Epithelial cell of esophagus (primary cell): ENCODE measurements around the gene POLA1.

Experiments
- DNase-seq: peaks from one replicate; pipeline ENCODE4 v3.0.0; 2010; ENCODE audit warnings: low read depth
- H3K4me3 ChIP-seq: 2 replicates; pipeline ENCODE4 v1.5.1; 2011; ENCODE audit warnings: mild to moderate bottlenecking, low read length, control low read depth
- TF ChIP-seq, protein P1 (sequence below): IDR thresholded peaks from 2 replicates; pipeline ENCODE4 v1.5.1; 2011; ENCODE audit warnings: low read depth, mild to moderate bottlenecking, low read length, control low read depth, inconsistent platforms; ENCODE audit not compliant: insufficient read depth; ENCODE audit errors: missing control alignments

POLA1 gene

DNA sequence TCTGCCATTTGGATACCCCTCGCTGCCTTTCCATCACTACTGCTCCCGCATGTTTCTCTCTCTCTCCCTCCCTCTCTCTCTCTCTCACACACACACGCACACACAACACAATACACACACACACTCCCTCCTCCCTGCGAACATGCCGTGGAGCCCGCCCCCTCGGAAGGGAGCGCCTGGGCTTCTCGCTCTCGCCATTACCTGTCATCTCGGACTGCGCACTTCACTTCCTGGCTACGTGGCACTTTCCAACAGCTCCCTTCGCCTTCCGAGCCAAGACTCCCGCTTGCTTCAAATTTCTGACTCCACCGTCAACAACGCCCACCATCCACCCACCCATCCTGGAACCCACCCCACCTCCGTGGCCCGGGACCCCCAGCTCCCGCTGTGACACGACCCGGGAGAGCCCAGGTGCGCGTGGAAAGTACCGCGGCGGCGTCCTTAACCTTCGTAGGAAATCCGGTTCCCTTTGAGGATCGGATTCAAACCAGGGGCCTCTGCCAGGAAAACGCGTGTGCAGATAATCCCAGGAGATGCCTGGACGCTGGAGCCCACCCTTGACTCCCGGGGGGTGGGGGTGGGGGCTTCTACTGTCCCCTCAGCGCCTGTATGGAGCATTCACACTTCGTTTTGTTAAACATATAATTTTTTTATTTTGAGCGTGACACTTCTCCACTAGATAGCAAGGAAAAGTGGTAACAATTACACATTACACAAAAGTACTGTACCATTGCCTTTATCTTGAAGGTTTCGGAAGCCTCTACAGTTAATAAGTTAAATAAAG is 309.5 kb downstream of the POLA1 start:
- peak overlapping the region; percentile 21 for H3K4me3 ChIP-seq
- TF ChIP-seq, protein P1, sequence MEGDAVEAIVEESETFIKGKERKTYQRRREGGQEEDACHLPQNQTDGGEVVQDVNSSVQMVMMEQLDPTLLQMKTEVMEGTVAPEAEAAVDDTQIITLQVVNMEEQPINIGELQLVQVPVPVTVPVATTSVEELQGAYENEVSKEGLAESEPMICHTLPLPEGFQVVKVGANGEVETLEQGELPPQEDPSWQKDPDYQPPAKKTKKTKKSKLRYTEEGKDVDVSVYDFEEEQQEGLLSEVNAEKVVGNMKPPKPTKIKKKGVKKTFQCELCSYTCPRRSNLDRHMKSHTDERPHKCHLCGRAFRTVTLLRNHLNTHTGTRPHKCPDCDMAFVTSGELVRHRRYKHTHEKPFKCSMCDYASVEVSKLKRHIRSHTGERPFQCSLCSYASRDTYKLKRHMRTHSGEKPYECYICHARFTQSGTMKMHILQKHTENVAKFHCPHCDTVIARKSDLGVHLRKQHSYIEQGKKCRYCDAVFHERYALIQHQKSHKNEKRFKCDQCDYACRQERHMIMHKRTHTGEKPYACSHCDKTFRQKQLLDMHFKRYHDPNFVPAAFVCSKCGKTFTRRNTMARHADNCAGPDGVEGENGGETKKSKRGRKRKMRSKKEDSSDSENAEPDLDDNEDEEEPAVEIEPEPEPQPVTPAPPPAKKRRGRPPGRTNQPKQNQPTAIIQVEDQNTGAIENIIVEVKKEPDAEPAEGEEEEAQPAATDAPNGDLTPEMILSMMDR, result no peak
- DNase-seq, result peak; percentile 32

GRCh38 chrX:25004040-25004439 is 310.3 kb downstream of the POLA1 start:
- TF ChIP-seq, protein P1, result no peak
- DNase-seq, result no peak
- no peak overlapping the region for H3K4me3 ChIP-seq

- no peak overlapping the region for H3K4me3 ChIP-seq
- TF ChIP-seq, protein P1, result no peak
- no peak for DNase-seq
These were observed 310.8 kb downstream of the POLA1 start for GRCh38 chrX:25004485-25005032.

GRCh38 chrX:25005034-25005381 is 311.3 kb downstream of the POLA1 start:
- DNase-seq, result no peak
- TF ChIP-seq, protein P1, result no peak
- H3K4me3 ChIP-seq, result no peak overlapping the region

DNA sequence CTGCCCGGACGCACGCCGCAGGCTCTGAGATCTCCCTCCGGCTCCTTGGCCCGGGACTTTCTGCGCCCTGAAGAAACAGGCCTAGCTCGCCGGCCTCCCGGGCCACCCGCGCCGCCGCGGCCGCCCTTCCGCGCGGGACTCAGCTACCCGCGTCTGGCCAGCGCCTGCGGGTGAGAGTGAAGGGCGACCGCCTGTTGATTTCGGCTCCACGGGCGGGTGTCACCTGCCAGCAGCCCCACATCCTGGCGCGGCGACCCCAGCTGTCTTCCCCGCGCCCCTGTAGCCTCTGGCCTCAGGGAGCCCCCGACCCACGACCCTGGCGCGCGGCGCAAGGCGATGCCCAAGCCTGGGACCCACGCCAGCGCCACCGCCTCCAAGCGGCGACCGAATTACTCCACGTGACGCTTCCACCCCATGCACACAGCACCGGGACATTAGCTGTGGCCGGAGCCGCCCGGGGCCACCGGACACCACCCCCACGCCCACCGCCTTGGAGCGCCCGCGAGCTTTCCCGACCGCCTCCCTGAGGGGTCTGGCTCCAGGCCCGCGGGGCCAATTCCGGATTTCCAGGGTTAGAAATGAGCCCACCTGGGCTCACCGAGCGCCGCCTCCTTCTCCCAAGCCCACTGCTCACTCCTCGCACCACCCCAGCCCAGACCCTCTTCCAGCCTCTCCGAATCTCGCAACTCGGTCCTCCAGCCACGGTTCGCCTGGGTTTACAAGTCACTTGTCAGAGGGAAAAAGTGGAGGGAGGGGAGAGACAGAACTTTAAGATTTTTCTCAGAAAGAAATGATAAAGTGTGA is 311.9 kb downstream of the POLA1 start:
- no peak overlapping the region for H3K4me3 ChIP-seq
- TF ChIP-seq, protein P1, result no peak
- DNase-seq, result no peak

- TF ChIP-seq, protein P1, result no peak
- DNase-seq, result no peak
- no peak overlapping the region for H3K4me3 ChIP-seq
These were observed 312.9 kb downstream of the POLA1 start for GRCh38 chrX:25006586-25007058.
